Loucy (cell line): ENCODE measurements around the gene ZNF423.
"Not testable (repeated sequence)": the region's sequence is repeated elsewhere in the genome, so short reads cannot be mapped to it uniquely, and the experiment has no call there.

Experiments used
- H2AFZ ChIP-seq: fragments of 200-600 bp; sonication (generic); 2 replicates; pipeline ENCODE4 v1.6.0; 2016; ENCODE audit warnings: antibody characterized with exemption, mild to moderate bottlenecking, low read length, moderate library complexity
- H3F3A ChIP-seq: fragments of 200-600 bp; 2 replicates; pipeline ENCODE4 v1.6.0; 2016; ENCODE audit warnings: antibody characterized with exemption, low read depth, mild to moderate bottlenecking
- H3K27me3 ChIP-seq: fragments of 200-600 bp; sonication (generic); 2 replicates; pipeline ENCODE4 v1.6.1; 2014; ENCODE audit warnings: low read length, mild to moderate bottlenecking; ENCODE audit not compliant: insufficient read depth, poor library complexity, severe bottlenecking
- H3K36me3 ChIP-seq: fragments of 200-600 bp; sonication (generic); 2 replicates; pipeline ENCODE4 v1.6.1; 2016; ENCODE audit warnings: low read length; ENCODE audit not compliant: insufficient read depth
- H3K4me1 ChIP-seq: fragments of 200-600 bp; sonication (generic); 2 replicates; pipeline ENCODE4 v1.5.1; 2014; ENCODE audit warnings: low read length, mild to moderate bottlenecking; ENCODE audit not compliant: insufficient read depth, poor library complexity, severe bottlenecking
- H3K4me2 ChIP-seq: fragments of 200-600 bp; sonication (generic); 2 replicates; pipeline ENCODE4 v1.6.0; 2014; ENCODE audit warnings: antibody characterized with exemption, low read length, low read depth, mild to moderate bottlenecking; ENCODE audit not compliant: poor library complexity, severe bottlenecking
- H3K4me3 ChIP-seq: fragments of 200-600 bp; sonication (generic); 2 replicates; pipeline ENCODE4 v1.5.1; 2014; ENCODE audit warnings: low read length, mild to moderate bottlenecking, mixed read lengths; ENCODE audit not compliant: poor library complexity, severe bottlenecking
- H3K79me2 ChIP-seq: fragments of 200-600 bp; sonication (generic); 2 replicates; pipeline ENCODE4 v1.6.1; 2014; ENCODE audit warnings: low read length; ENCODE audit not compliant: insufficient read depth
- H3K9ac ChIP-seq: fragments of 200-600 bp; sonication (generic); 2 replicates; pipeline ENCODE4 v1.6.0; 2014; ENCODE audit warnings: mild to moderate bottlenecking, low read depth, low read length, moderate library complexity; ENCODE audit not compliant: poor library complexity, severe bottlenecking
- H3K9me2 ChIP-seq: fragments of 200-600 bp; sonication (generic); replicated peaks from 2 replicates; pipeline ENCODE4 v1.6.1; 2016; ENCODE audit warnings: low read depth, low read length, mixed read lengths
- H3K9me3 ChIP-seq: fragments of 200-600 bp; sonication (generic); 2 replicates; pipeline ENCODE4 v1.6.1; 2014; ENCODE audit warnings: mild to moderate bottlenecking, antibody characterized with exemption, low read length, low read depth; ENCODE audit not compliant: insufficient read depth
- H4K20me1 ChIP-seq: fragments of 200-600 bp; sonication (generic); 2 replicates; pipeline ENCODE4 v1.6.0; 2014; ENCODE audit warnings: antibody characterized with exemption, low read length, mild to moderate bottlenecking; ENCODE audit not compliant: insufficient read depth, poor library complexity, severe bottlenecking
- CTCF ChIP-seq: fragments of 200-600 bp; sonication (generic); conservative IDR thresholded peaks from 2 replicates; pipeline ENCODE4 v1.5.1; 2014; ENCODE audit warnings: mild to moderate bottlenecking, antibody characterized with exemption, low read length
- EZH2phosphoT487 ChIP-seq: fragments of 200-600 bp; IDR thresholded peaks from 2 replicates; pipeline ENCODE4 v1.6.1; 2018; ENCODE audit warnings: antibody characterized with exemption, mild to moderate bottlenecking, moderate library complexity, borderline replicate concordance

The ZNF423 gene

GRCh38 chr16:49875806-49876715 lies 20.1 kb upstream of the ZNF423 start:
- TF ChIP-seq CTCF (no peak), EZH2phosphoT487 (no peak)
- H3K36me3 ChIP-seq, result no peaks in the 10 kb centered on the region
- no peaks in the 10 kb centered on the region for H3K9me3 ChIP-seq
- H2AFZ ChIP-seq, result no peak overlapping the region
- H3K79me2 ChIP-seq, result no peaks in the 10 kb centered on the region
- H3K4me2 ChIP-seq, result no peak overlapping the region
- H3K9me2 ChIP-seq, result no peaks in the 10 kb centered on the region
- no peaks in the 10 kb centered on the region for H3K4me1 ChIP-seq
- H4K20me1 ChIP-seq, result no peaks in the 10 kb centered on the region
- no peaks in the 10 kb centered on the region for H3K27me3 ChIP-seq
- no peaks in the 10 kb centered on the region for H3F3A ChIP-seq
- no peak overlapping the region for H3K9ac ChIP-seq
- no peak overlapping the region for H3K4me3 ChIP-seq

- Histone ChIP-seq H4K20me1 (no peaks in the 10 kb centered on the region), H3K9me3 (no peaks in the 10 kb centered on the region), H3K36me3 (no peaks in the 10 kb centered on the region), H2AFZ (no peak overlapping the region), H3F3A (no peaks in the 10 kb centered on the region), H3K9me2 (no peaks in the 10 kb centered on the region), H3K4me3 (no peak overlapping the region), H3K27me3 (no peaks in the 10 kb centered on the region), H3K79me2 (no peaks in the 10 kb centered on the region), H3K4me1 (no peaks in the 10 kb centered on the region), H3K4me2 (no peak overlapping the region), H3K9ac (no peak overlapping the region)
- TF ChIP-seq CTCF (no peak), EZH2phosphoT487 (no peak)
Observed at GRCh38 chr16:49874613-49875237, 18.8 kb upstream of the ZNF423 start.

GRCh38 chr16:49871824-49872223 lies 15.9 kb upstream of the ZNF423 start:
- H2AFZ ChIP-seq, H3K79me2 ChIP-seq, H4K20me1 ChIP-seq, H3K36me3 ChIP-seq, H3K4me3 ChIP-seq, H3K4me2 ChIP-seq, H3F3A ChIP-seq, H3K9me2 ChIP-seq, H3K27me3 ChIP-seq, H3K9ac ChIP-seq, H3K9me3 ChIP-seq, H3K4me1 ChIP-seq: not testable (repeated sequence)
